Suprapubic skin (tissue), 4 donors: ENCODE results near the gene CCDC7.

Source experiments
- EP300 ChIP-seq: sonication (generic); formaldehyde crosslinking; IDR thresholded peaks from one replicate; pipeline ENCODE4 v1.6.1; 2017; ENCODE audit warnings: antibody characterized with exemption
- POLR2A ChIP-seq, 2 donors: fragments of 450-650 bp; IDR thresholded peaks; one replicate each; pipeline ENCODE4 v1.6.1; 2017; ENCODE audit warnings: antibody characterized with exemption in 2 of 2, mild to moderate bottlenecking in 2 of 2, moderate library complexity in 2 of 2
- POLR2AphosphoS5 ChIP-seq, 3 donors: sonication (generic); formaldehyde crosslinking; IDR thresholded peaks; one replicate each; pipeline ENCODE4 v1.6.1; 2017; ENCODE audit warnings: antibody characterized with exemption in 3 of 3
- TF ChIP-seq, protein P1 (sequence below), 2 donors: fragments of 200-600 bp in 1 of 2; fragments of 450-650 bp in 1 of 2; sonication (generic) in 1 of 2; IDR thresholded peaks; one replicate each; pipeline ENCODE4 v1.5.1; 2016 to 2019; ENCODE audit warnings: antibody characterized with exemption in 2 of 2, mild to moderate bottlenecking in 1 of 2, moderate library complexity in 1 of 2

DNA sequence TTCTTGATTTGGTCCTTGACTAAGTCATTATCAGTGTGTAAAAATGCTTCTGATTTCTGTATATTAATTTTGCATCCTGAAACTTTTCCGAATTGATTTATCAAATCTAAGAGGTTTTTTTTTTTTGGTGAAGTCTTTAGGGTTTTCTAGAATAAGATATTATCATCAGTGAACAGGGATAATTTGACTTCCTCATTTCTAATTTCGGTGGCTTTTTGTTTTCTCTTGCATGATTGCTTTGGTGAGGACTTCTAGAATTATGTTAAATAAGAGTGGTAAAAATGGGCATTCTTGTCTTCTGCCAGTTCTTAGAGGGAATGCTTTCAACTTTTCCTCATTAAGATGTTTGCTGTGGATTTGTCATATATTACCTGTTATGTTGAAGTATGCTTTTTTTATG lies 170.5 kb downstream of the CCDC7 start:
- no peak for TF ChIP-seq EP300
- no peak for TF ChIP-seq POLR2A (IDR thresholded peaks at IDR 0.05)
- no peak for TF ChIP-seq POLR2AphosphoS5 (IDR thresholded peaks at IDR 0.05)
- TF ChIP-seq, protein P1, sequence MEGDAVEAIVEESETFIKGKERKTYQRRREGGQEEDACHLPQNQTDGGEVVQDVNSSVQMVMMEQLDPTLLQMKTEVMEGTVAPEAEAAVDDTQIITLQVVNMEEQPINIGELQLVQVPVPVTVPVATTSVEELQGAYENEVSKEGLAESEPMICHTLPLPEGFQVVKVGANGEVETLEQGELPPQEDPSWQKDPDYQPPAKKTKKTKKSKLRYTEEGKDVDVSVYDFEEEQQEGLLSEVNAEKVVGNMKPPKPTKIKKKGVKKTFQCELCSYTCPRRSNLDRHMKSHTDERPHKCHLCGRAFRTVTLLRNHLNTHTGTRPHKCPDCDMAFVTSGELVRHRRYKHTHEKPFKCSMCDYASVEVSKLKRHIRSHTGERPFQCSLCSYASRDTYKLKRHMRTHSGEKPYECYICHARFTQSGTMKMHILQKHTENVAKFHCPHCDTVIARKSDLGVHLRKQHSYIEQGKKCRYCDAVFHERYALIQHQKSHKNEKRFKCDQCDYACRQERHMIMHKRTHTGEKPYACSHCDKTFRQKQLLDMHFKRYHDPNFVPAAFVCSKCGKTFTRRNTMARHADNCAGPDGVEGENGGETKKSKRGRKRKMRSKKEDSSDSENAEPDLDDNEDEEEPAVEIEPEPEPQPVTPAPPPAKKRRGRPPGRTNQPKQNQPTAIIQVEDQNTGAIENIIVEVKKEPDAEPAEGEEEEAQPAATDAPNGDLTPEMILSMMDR (IDR thresholded peaks at IDR 0.05), result no peak
